Activated CD4-positive, alpha-beta T cell treated with anti-CD3 and anti-CD28 coated beads, Interleukin-2, Interleukin-6, amounts not matched to agents 100 ng/mL and 50 ng/mL, durations not matched to agents 16 hours and 8 hours (primary cell): Measurements from ENCODE around the gene NOCT.
"Not testable (repeated sequence)": the region's sequence is repeated elsewhere in the genome, so short reads cannot be mapped to it uniquely, and the experiment has no call there.

Experiments used
- DNase-seq: peaks from one replicate; pipeline ENCODE4 v3.0.0-alpha.2; 2020

NOCT gene

DNA sequence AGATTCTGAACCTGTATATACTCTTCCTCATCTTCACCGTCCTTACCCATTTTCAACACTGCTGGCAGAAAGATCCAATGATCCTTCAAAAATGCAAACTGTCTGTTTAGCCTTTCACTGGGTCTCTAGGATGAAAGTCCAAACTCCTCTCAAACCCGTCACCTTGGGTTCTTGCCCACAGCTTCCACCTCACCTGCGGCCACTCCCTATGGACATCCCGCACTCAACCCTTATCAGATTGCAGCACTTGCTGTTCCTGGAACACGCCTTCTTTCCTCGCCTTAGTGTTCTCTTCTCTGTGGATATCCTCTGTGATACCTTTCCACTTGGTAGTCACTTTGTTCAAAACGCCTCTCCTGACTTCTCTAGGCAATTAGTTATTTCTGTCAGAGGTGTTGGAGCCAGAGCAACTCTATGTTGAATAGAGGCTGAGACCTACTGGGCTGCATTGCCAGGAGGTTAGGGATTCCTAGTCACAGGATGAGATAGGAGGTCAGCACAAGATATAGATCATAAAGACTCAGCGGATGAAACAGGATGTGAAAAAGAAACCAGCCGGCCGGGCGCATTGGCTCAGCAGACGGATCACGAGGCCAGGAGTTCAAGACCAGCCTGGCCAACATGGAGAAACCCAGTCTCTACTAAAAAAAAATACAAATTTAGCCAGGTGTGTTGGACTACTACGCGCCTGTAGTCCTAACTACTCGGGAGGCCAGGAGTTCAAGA is 4.2 kb upstream of the NOCT start:
- no peak for DNase-seq

DNA sequence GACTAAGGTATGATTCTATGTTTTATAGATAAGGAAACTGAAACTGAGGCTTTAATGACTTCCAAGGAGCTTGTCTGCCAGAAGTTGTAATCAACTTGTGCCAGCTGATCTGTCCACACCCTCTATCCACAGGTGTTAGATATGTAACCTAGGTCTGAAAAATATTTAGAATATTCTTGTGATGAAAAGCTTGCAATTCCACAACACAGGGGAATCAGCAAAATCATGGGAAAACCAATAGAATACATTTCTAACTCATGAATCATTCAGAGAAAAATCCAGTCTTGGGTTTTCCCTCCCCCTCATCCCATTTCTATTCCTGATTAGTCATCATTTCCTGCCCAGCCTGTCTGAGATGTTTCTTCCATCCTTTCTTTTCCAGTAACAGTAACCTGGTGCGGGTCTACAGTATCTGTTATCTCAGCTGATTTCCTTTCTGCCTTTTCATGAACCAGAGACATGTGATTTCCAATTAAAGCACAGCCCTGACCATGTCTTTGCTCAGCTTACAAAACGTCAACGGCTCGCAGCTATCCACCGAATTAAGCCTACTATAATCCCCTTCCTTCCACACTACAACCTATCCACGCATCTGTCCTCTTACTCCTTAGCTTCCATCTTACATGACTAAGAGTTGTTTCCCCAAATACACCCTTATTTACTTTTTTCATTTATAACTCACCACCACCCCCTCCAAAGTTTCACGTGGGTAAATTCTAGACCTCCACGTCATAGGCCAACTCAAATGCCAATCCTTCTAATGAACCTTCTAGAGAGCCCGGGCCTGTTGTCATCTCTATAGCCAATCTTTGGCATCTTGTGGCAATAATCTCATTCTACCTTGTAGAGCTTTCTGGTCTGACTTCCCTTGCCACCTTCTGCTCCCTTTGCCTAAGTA is 961 bp upstream of the NOCT start:
- peak; percentile 52 for DNase-seq

DNA sequence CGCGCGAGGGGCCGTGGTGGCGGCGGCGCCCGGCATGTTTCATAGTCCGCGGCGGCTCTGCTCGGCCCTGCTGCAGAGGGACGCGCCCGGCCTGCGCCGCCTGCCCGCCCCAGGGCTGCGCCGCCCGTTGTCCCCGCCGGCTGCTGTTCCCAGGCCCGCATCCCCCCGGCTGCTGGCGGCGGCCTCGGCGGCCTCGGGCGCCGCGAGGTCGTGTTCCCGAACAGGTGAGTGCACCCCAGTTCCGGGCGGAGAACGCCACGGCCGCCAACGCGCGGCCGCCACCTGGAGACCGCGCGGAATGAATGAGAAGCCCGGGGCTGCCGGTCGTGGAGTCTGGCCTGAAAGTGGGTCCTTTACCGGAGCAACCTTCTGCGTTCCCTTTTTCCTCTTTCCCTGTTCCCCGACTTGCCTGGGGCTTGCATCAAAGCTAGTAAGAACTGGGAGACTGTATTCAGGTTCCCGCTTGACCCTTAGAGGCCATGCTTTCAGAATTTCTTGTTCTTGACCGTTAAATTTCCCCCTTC is 429 bp downstream of the NOCT start:
- peak; percentile 62 for DNase-seq

DNA sequence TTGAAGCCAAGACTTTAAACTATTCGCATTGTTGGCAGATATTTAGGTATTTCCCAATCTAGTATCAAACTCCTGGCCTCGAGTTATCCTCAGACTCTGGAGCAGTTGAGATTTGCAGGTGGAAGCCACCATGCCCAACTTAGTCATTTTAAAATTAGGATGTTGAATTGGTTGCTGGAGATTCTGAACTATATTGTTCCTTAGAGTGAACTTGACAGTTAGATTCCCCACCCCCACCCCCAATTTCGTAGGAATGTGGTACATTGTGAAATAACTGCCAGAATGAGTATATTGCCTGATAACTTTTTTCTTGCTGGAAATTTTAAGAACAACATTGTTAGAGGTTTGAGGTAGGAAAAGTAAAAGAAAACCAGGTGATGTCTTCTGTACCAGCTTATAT is 2.3 kb downstream of the NOCT start:
- DNase-seq, result no peak

DNA sequence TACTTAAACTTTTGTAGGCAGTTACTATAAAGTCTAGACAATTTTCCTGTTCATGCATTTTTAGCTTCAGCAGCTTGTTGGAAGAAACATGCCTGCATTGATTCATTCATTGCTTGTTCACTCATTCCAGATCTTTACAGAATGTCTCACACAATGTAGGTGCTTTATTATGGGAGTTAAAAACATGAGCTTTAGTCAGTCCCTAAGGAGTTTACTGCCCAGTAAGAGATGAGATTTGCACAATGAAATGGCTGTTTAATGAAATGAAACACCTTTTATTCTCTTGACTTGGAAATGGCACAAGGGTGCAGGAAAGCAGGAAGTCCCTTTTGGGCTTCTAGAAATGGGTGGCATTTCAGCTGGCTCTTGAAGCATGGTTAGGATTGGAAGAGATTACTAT is 2.9 kb downstream of the NOCT start:
- no peak for DNase-seq

DNA sequence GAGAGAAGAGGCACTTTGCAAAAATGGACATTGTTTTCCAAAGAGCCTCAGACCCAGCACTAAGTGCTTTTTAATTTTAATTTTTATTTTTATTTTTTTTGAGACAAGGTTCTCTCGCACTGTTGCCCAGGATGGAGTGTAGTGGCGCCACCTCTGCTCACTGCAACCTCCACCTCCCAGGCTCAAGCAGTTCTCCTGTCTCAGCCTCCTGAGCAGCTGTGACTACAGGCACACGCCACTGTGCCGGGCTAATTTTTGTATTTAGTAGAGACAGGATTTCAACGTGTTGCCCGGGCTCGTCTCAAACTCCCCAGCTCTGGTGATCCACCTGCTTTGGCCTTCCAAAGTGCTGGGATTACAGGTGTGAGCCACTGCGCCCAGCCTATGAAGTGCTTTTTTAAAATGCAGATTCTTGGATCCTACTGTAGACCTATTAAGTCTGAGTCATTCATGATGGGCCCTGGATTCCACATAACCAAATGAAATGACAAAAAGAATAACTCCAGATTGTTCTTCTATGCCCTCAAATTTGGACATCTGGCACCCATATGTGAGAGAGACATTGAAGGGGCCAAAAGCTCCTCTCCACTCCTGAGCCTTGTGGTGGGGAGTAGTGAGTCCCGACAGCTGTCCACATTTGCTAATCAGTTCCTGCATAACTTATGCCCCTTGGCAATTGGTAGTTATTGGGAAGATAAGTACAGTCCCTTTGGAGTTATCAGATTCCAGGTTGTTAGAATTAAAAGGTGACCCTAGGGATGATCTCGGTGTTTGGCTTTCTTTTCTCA is 3.6 kb downstream of the NOCT start:
- DNase-seq, result no peak

DNA sequence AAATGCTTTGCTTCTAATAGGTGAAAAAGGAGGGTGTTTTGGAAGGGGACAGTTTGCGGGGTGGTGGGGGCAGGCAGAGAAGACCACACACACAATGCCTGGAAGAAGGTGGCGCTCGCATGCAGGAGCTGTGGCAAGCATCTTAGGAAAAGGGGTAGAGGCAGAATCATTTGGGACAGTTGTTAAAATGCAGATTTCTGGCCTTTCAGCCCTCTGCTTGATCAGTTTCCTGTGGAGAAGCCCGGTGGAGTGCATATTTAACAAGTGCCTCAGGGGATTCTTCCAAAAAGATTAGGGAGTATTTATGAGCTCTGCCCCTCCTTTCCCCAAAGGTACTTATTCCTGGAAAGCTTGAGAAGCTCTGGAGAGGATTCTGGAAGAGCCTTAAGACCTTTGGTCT is 4.8 kb downstream of the NOCT start:
- no peak for DNase-seq

DNA sequence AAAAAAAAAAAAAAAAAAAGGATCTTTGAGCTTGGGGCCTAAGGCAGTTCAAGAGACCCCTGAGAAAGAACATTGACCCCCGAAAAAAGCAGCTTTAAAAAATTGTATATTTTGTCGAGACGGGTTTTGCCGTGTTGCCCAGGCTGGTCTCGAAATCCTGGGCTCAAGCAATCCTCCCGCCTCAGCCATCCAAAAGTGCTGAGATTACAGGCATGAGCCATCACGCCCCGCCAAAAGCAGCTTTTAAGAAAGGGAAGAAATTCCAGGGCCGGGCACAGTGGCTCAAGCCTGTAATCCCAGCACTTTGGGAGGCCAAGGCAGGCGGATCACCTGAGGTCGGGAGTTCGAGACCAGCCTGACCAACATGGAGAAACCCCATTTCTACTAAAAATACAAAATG is 5.5 kb downstream of the NOCT start:
- DNase-seq, result not testable (repeated sequence)

DNA sequence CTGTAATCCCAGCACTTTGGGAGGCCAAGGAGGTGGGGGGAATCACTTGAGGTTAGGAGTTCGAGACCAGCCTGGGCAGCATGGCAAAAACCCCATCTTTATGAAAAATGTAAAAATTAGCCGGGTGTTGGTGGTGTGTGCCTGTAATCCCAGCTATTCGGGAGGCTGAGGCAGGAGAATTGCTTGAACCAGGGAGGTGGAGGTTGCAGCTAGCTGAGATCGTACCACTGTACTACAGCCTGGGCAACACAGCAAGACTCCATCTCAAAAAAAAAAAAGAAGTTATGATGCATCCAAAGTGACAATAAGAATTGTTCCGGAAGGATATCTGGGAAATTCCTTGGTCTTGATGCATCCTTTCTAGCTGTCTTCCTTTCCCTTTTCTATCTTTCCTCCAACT is 7.3 kb downstream of the NOCT start:
- no peak for DNase-seq

DNA sequence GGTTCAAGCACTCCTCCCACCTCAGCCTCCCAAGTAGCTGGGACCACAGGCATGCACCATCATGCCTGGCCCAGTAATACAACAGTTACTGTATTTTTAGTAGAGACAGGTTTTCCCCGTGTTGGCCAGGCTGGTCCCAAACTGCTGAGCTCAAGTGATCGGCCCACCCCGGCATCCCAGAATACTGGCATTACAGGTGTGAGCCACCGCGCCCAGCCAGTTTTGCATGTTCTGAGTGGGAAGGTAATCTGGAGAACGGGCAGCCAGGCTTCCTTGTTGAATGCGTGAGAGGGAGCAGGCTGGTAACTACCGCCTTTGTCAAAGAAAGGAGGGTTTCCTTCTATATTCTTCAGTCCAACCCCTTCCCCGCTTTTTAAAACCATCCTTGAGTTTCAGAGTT is 9.1 kb downstream of the NOCT start:
- no peak for DNase-seq

DNA sequence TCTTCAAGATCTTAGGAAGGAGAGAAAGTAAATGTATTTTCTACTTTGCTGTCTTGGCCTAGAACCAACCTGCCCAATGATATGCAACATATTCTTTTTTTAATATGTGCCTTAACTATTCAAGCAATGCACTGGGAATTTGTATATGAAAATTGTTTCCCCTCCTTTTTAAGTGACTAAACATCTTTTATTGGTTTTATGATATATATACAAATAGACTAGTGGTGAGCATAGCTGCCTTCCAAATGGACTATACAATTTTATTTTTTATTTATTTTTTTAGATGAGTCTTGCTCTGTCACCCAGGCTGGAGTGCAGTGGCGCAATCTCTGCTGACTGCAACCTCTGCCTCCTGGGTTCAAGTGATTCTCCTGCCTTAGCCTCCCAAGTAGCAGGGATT is 10.3 kb downstream of the NOCT start:
- DNase-seq, result no peak

DNA sequence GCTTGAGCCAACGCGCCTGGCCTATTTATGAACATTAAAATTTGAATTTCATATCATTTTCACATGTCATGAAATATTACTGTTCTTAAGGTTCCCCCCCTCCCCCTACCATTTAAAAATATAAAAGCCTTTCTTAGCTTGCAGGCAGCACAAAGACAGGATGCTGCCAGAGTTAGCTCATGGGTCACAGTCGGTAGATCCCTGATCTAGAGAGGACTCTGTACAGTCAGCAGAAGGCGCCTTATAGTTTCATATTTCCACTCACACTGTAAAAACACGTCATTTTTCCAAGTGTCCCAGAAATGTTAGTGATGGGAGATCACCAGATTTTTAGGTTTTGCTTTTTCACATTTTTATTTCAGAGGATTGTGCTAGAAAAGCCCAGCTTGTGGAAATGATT is 12.2 kb downstream of the NOCT start:
- DNase-seq, result no peak

DNA sequence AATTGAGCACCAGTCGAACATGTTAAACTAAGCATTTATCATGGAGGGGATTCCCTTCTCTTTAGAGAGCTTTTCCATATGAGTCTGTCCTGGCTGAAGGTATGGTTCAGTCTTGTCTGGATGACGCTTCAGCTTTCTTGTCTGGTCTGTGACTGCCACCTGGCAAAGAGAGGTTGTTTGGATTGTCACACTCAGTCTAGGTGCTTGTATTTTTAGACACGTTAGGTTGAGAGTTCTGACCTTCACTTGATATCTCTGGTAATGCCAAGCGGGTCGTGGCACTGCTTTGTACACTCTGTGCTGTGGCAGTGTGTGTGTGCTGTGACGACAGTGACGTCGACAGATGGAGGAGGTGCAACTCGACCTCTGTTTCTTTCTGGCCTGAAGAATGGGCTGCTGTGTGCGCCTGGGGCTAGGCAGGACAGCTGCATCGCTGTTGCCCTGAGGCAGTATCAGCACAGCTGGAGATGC is 12.6 kb downstream of the NOCT start:
- DNase-seq, result no peak

DNA sequence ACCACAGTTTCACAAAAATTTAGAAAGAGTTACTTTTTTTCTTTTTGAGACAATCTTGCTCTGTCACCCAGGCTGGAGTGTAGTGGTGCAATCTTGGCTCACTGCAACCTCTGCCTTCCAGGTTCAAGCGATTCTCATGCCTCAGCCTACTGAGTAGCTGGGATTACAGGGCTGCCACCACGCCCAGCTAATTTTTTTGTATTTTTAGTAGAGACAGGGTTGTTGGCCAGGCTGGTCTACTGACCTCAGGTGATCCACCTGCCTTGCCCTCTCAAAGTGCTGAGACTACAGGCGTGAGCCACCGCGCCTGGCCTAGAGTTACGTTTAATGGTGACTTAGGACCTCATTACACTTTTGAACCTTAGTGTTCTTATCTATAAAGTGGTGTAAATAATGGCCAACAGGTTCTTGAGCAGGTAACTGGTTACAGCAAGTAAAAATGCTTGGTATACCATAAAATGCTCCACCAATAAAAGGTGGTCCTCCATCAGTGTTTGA is 14.3 kb downstream of the NOCT start:
- not testable (repeated sequence) for DNase-seq

DNA sequence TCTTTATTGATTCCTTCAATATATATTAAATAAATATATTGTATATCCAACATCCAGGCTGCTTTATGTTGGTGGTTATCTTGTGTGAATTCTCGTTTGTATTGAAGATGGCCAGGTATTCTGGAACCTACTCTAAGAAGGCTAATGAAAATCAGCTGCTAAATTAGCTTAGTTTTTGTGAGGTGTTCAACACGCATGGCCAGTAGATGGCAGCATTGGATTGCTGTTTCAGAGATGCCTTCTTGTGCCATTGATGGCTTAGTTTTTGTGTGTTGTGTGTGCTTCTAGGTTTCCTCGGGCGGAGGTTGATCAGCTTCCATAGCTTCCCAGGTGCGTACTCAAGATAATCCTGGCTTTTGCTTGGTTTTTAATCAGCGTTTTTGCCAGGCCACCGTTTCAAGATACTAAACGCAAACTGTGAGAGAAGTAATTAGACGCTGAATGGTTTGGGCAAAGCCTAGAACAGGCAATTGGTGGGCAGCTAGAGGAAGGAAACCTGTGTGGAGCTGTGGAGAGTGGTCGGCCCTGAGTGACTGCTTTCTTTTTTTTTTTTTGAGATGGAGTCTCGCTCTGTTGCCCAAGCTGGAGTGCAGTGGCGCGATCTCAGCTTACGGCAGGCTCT is 15.1 kb downstream of the NOCT start:
- peak; percentile 74 for DNase-seq

DNA sequence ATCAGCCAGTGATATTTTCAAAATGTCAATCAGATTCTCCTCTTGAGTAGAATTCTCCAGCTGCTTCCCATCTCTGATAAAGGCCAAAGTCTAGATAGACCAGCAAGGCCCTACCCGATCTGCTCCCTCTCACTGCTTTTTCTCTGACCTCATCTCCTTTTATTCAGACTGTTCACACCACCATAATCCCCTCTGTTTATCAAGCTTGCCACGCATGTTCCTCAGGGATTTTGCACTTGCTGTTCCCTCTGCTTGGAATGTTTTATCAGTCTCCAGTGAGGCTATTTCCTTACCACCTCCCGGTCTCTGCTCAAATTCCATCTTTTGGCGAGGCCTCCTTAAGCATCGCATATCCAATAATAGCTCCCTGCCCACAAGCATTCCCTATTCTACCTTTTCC is 20.1 kb downstream of the NOCT start:
- no peak for DNase-seq

DNA sequence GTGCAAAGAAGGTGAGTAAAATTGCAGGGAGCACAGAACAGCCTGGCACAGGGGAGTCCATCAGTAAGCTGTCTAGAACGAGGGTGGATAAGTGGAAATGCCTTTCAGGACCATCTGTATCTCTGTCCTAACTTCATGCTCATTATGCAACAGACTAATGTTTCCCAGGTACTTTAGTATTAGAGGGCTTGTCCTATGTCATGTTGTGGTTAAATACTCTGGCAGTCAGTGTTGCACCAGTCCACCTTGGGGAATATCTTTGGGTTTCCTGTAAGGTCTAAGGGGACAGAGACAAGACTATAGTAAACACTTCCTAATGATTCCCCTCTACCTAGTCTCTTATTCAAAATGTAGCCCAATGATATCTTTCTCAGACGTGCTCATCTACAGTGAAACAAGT is 21.3 kb downstream of the NOCT start:
- DNase-seq, result no peak

DNA sequence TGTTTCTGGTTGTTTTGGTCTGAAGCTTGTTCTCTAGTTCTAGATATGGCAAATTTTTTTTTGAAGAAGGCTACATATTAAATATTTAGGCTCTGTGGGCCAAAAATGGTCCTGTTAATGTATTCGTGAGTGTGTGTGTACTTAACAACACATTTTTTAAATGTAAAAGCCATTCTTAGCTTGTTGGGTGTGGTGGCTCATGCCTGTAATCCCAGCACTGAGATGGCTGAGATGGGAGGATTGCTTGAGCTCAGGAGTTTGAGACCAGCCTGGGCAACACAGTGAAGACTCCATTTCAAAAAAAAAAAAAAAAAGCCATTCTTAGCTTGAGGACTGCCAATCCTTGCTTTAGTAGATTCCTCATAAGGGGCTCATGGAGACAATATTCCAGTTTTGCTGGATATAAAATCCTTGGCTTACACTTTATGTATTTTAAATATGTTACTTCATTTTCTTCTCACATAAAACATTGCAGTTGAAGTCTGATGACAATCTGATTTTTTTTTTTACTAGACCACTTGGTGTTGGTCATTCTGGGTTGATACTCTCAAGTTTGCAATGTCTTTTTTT is 23.4 kb downstream of the NOCT start:
- no peak for DNase-seq

DNA sequence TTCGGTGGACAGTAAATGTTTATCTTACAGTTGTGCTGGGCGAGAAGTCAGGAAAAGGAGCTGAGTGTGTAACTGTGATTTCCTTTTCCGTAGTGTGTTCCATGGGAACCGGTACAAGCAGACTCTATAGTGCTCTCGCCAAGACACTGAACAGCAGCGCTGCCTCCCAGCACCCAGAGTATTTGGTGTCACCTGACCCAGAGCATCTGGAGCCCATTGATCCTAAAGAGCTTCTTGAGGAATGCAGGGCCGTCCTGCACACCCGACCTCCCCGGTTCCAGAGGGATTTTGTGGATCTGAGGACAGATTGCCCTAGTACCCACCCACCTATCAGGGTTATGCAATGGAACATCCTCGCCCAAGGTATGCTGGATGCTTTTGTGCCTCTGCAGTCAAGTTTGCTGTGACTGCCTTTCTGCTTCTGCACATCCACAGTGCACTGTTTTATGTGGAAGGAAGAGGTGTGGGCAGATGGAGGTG is 27.4 kb downstream of the NOCT start:
- no peak for DNase-seq

DNA sequence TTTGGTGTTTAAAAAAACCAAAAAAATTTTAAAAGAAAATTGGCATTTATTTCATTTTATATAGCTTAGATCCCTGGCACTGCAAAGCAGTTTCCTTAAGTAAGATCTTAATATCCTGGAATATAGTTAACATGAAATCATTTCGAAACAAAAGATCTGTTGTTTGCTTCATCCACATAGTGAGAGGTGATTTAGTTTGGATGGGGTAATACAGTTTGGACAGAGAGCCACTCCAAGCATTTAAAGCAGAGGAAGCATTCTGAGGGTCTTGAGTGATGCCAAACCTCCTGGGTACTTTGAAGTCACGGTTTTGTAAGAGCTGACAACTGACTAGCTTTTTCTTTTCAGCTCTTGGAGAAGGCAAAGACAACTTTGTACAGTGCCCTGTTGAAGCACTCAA is 28.7 kb downstream of the NOCT start:
- no peak for DNase-seq

DNA sequence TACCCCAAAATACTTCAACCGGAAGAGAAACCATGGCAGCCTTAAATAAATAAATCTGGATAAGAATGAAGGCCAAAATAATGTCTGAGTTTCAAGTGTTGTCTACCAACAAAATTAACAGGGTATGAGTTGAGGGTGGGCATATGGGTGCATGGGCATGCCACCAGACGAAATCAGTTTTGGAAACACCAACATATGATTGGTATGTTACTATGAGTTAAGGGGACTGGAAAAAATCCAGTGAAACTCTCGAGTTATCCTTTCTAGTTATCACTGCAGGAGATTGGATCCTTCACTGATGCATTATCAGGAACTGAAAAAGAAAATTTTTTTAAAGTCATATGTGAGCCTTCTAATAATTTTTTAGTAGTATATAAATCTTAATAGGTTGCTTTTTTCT is 32.4 kb downstream of the NOCT start:
- no peak for DNase-seq

DNA sequence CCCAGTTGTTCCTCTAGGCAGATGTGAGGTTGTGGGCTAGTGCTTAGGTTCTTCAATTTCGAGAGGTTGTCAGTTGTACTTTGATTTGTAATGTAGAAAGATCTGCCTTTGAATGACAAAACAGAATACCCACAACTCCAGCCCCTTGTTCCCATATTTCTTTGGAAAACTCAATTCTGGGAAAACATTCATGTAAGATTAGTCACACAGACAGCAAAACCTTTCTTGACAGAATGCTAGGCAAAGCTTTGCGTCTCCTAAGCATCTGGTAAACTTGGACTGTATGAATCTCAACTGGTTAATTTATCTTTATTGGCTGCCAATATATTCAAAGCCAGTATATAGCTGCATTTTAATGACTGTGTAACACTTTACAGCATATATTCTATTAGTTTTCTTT is 34.9 kb downstream of the NOCT start:
- no peak for DNase-seq
